NCI-H1930 (cell line): ENCODE results near the gene BTBD2.

ENCODE experiments used
- DNase-seq, 2 experiments: peaks; one replicate each; lab custom pipeline; 2025; lab: John Stamatoyannopoulos, UW

Gene BTBD2

DNA sequence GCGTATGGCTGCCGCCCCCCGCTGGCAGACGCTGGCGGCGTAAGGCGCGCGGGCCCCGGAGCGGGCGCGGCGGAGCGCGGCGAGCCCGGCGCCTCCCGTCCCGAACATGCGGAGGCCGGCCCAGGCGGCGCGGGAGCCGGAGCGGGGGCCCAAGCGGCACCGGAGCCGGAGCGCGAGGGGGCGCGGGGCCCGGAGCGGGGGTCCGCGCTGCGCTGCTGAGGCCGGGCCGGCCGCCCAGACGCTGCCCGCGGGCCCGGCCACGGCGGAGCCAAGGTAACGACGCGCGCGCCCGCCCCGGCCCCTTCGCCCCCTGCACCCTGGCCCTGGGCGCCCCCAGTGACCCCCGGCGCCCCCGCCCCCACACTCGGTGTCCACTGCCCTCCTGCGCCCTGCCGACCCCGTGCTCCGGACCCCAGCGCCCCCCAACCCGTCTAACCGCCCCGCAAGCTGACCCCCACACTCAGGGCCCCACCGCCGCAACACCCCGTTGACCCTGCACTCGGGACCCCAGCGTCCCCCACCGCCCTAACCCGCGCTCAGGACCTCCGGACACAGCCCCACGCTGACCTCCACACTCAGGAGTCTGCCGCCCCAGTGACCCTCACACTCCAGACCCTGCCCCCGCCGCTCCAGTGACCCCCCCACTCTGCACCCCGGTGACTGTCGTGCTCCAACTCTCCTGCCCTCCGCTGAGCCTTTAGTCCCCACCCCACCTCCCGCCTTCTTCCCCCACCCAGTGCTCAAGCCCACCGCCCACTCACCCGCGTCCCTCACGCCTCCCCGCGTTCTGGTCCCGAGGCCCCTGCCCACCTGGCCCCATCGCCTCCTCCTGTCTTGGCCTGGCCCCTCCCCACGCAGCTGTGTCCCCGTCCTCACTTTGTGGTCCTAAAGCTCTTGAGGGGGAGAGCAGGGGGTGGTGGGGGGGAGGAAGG lies 74.1 kb downstream of the BTBD2 start, which contains the start of gene CSNK1G2:
CSNK1G2 (plus strand) TSS at position 27 of the 932 bp plus-strand sequence. CDS start 28,601 bp downstream, outside the sequence.
- no peak for DNase-seq

GRCh38 chr19:1938071-1938470 lies 77.4 kb downstream of the BTBD2 start:
- no peak for DNase-seq

GRCh38 chr19:1936916-1937610 lies 78.5 kb downstream of the BTBD2 start:
- DNase-seq, result no peak

- no peak for DNase-seq
Observed at GRCh38 chr19:1936430-1936829, 79.1 kb downstream of the BTBD2 start.

GRCh38 chr19:1935484-1936208 lies 79.9 kb downstream of the BTBD2 start:
- DNase-seq, result no peak
